PC-9 (cell line): Measurements from ENCODE around the gene SH3PXD2A.

Source experiments
- CTCF ChIP-seq: fragments of 200-600 bp; sonication (generic); conservative IDR thresholded peaks from 2 replicates; pipeline ENCODE4 v1.6.1; 2017; ENCODE audit warnings: mixed run types, antibody characterized with exemption, mild to moderate bottlenecking, moderate library complexity
- EZH2 ChIP-seq: fragments of 200-600 bp; sonication (generic); IDR thresholded peaks from 2 replicates; pipeline ENCODE4 v1.8.0; 2017; ENCODE audit warnings: antibody characterized with exemption, low read depth

- TF ChIP-seq CTCF: no peak
- no peak for TF ChIP-seq EZH2
These were observed 153.8 kb downstream of the SH3PXD2A start for GRCh38 chr10:103701380-103702222.
